ENCODE results near the gene RSBN1L.
"Not testable (repeated sequence)": the region's sequence is repeated elsewhere in the genome, so short reads cannot be mapped to it uniquely, and the experiment has no call there.

The RSBN1L gene

GRCh38 chr7:77783545-77783944, 87.3 kb downstream of the RSBN1L start:
- no peak overlapping the region for H3K4me3 ChIP-seq (ENCODE audit: low read depth in 1 of 2, low read length in 2 of 2)
- H3K27ac ChIP-seq (ENCODE audit: low read depth, low read length) = no peak overlapping the region
- no peaks in the 10 kb centered on the region for H3K4me1 ChIP-seq (ENCODE audit: insufficient read depth, low read length)
- H3K27me3 ChIP-seq (ENCODE audit: control insufficient read depth in 1 of 2, insufficient read depth in 2 of 2, low read length in 2 of 2) = no peaks in the 10 kb centered on the region
- H3K9me3 ChIP-seq (ENCODE audit: low read length) = no peaks in the 10 kb centered on the region
- H3K9ac ChIP-seq (ENCODE audit: low read length) = no peak overlapping the region
- H3K36me3 ChIP-seq (ENCODE audit: insufficient read depth, low read length) = peaks cover 23% of the 10 kb centered on the region

DNA sequence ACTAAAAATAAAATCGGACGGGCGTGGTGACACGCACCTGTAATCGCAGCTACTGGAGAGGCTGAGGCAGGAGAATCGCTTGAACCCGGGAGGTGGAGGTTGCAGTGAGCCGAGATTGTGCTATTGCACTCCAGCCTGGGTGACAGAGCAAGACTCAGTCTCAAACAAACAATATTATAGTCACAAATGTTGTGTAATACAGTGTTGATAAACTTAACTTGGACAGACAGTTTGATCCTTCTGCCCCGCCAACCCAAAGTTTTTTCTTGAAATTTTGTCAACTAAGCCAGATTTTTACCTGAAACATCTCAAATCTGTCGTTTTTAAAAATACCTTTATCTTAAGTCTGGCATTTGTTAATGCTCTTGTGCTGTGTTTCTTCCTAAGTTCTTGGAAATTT, 88.2 kb downstream of the RSBN1L start:
- not testable (repeated sequence) for H3K4me1 ChIP-seq (ENCODE audit: insufficient read depth, low read length); H3K9me3 ChIP-seq (ENCODE audit: low read length); H3K4me3 ChIP-seq (ENCODE audit: low read depth in 1 of 2, low read length in 2 of 2); H3K27me3 ChIP-seq (ENCODE audit: control insufficient read depth in 1 of 2, insufficient read depth in 2 of 2, low read length in 2 of 2); H3K9ac ChIP-seq (ENCODE audit: low read length); H3K27ac ChIP-seq (ENCODE audit: low read depth, low read length)
- peaks cover 17% of the 10 kb centered on the region for H3K36me3 ChIP-seq (ENCODE audit: insufficient read depth, low read length)

GRCh38 chr7:77786018-77786417, 89.8 kb downstream of the RSBN1L start:
- Histone ChIP-seq H3K4me1 (ENCODE audit: insufficient read depth, low read length) (no peaks in the 10 kb centered on the region), H3K9me3 (ENCODE audit: low read length) (no peaks in the 10 kb centered on the region), H3K9ac (ENCODE audit: low read length) (no peak overlapping the region), H3K27me3 (ENCODE audit: control insufficient read depth in 1 of 2, insufficient read depth in 2 of 2, low read length in 2 of 2) (no peaks in the 10 kb centered on the region), H3K27ac (ENCODE audit: low read depth, low read length) (no peak overlapping the region), H3K4me3 (ENCODE audit: low read depth in 1 of 2, low read length in 2 of 2) (no peak overlapping the region), H3K36me3 (ENCODE audit: insufficient read depth, low read length) (peaks cover 9% of the 10 kb centered on the region)

DNA sequence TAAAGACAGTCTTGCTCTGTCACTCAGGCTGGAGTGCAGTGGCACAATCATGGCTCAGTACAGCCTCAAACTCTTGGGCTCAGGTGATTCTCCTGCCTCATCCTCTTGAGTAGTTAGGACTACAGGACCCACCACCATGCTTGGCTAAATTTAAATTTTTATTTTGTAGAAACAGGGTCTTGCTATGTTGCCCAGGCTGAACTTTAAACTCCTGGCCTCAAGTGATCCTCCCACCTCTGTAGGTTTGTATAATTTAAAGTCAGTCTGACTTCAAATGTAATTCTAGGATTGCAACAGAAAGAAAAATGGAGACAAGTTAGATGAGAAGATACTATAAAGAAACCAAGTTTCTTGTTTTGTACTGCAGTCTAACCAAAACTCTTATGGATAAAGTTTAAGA, 90.5 kb downstream of the RSBN1L start:
- no peak overlapping the region for H3K4me3 ChIP-seq (ENCODE audit: low read depth in 1 of 2, low read length in 2 of 2)
- no peak overlapping the region for H3K27ac ChIP-seq (ENCODE audit: low read depth, low read length)
- no peaks in the 10 kb centered on the region for H3K4me1 ChIP-seq (ENCODE audit: insufficient read depth, low read length)
- no peaks in the 10 kb centered on the region for H3K27me3 ChIP-seq (ENCODE audit: control insufficient read depth in 1 of 2, insufficient read depth in 2 of 2, low read length in 2 of 2)
- no peak overlapping the region for H3K9ac ChIP-seq (ENCODE audit: low read length)
- no peaks in the 10 kb centered on the region for H3K9me3 ChIP-seq (ENCODE audit: low read length)
- peaks cover 9% of the 10 kb centered on the region for H3K36me3 ChIP-seq (ENCODE audit: insufficient read depth, low read length)

DNA sequence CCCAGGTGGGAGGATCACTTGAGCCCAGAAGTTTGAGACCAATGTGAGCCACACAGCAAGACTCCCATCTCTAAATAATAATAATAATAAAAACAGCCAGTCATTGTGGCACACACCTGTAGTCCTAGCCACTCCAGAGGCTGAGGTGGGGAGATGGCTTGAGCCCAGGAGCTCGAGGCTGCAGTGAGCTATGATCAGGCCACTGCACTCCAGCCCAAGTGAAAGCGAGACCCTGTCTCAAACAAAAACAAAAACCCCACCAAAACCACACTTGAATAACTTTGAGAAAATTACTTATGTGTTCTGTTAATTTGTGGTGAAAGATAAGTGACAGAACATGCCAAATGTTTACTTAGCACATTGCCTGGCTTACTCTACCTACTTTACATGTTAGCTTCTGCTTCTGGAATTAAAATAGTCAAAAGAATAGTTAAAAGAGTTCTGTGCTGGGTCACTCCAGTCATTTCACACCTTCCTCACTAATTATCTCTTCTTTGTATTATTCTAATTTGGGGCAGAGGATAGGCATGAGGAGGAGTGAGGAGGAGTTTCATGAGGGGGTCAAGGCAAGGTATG, 92.2 kb downstream of the RSBN1L start:
- Histone ChIP-seq H3K36me3 (ENCODE audit: insufficient read depth, low read length) (peaks cover 4% of the 10 kb centered on the region), H3K9me3 (ENCODE audit: low read length) (no peaks in the 10 kb centered on the region), H3K27me3 (ENCODE audit: control insufficient read depth in 1 of 2, insufficient read depth in 2 of 2, low read length in 2 of 2) (no peaks in the 10 kb centered on the region), H3K4me3 (ENCODE audit: low read depth in 1 of 2, low read length in 2 of 2) (no peak overlapping the region), H3K9ac (ENCODE audit: low read length) (no peak overlapping the region), H3K4me1 (ENCODE audit: insufficient read depth, low read length) (no peaks in the 10 kb centered on the region), H3K27ac (ENCODE audit: low read depth, low read length) (no peak overlapping the region)

GRCh38 chr7:77791336-77791735, 95.1 kb downstream of the RSBN1L start:
- no peak overlapping the region for H3K4me3 ChIP-seq (ENCODE audit: low read depth in 1 of 2, low read length in 2 of 2)
- no peaks in the 10 kb centered on the region for H3K27me3 ChIP-seq (ENCODE audit: control insufficient read depth in 1 of 2, insufficient read depth in 2 of 2, low read length in 2 of 2)
- H3K36me3 ChIP-seq (ENCODE audit: insufficient read depth, low read length) = peaks cover 5% of the 10 kb centered on the region
- H3K9ac ChIP-seq (ENCODE audit: low read length) = no peak overlapping the region
- peaks cover under 1% of the 10 kb centered on the region for H3K4me1 ChIP-seq (ENCODE audit: insufficient read depth, low read length)
- H3K27ac ChIP-seq (ENCODE audit: low read depth, low read length) = no peak overlapping the region
- no peaks in the 10 kb centered on the region for H3K9me3 ChIP-seq (ENCODE audit: low read length)

DNA sequence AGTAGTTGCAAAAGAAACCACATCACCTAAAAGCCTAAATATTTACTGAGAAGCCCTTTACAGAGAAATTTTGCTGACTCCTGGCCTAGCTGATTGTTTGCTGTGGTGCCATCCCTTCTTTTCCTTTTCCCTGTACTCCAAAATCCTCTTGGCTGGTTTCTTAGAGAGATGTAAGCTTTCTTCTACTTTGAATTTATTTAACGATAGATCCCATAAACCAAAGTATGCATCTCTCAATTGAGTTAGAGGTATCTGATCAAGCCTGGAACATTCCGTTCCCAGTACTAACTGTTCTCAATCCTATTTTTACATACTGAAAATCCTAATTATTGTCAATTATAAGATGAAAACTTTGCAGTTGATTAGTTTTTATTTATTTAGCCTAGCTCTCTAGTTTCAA, 95.7 kb downstream of the RSBN1L start:
- peaks cover 7% of the 10 kb centered on the region for H3K4me1 ChIP-seq (ENCODE audit: insufficient read depth, low read length)
- no peaks in the 10 kb centered on the region for H3K27me3 ChIP-seq (ENCODE audit: control insufficient read depth in 1 of 2, insufficient read depth in 2 of 2, low read length in 2 of 2)
- no peak overlapping the region for H3K9ac ChIP-seq (ENCODE audit: low read length)
- peaks cover 5% of the 10 kb centered on the region for H3K36me3 ChIP-seq (ENCODE audit: insufficient read depth, low read length)
- no peak overlapping the region for H3K27ac ChIP-seq (ENCODE audit: low read depth, low read length)
- no peaks in the 10 kb centered on the region for H3K9me3 ChIP-seq (ENCODE audit: low read length)
- no peak overlapping the region for H3K4me3 ChIP-seq (ENCODE audit: low read depth in 1 of 2, low read length in 2 of 2)

DNA sequence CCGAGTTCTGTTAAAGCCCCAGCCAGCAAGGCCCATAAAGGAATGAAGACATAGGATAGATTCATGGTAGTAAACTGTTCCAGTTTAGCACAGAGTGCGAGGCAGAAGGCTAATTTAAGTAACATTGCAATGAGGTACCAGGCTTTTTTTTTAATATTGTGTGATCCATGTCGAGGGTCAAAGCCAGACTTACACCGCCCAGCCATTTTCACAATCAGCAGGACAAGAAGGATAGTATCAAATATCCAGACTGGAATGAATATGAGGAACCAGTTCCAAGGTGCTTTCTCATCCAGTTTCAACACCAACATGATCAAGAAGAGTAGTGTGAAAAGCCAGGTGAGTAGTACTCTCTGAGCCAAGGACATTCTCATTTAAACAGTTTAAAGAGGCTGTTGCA, 97.7 kb downstream of the RSBN1L start:
- H3K27ac ChIP-seq (ENCODE audit: low read depth, low read length) = no peak overlapping the region
- no peaks in the 10 kb centered on the region for H3K9me3 ChIP-seq (ENCODE audit: low read length)
- H3K4me3 ChIP-seq (ENCODE audit: low read depth in 1 of 2, low read length in 2 of 2) = no peak overlapping the region
- peaks cover 14% of the 10 kb centered on the region for H3K4me1 ChIP-seq (ENCODE audit: insufficient read depth, low read length)
- no peaks in the 10 kb centered on the region for H3K27me3 ChIP-seq (ENCODE audit: control insufficient read depth in 1 of 2, insufficient read depth in 2 of 2, low read length in 2 of 2)
- H3K9ac ChIP-seq (ENCODE audit: low read length) = no peak overlapping the region
- H3K36me3 ChIP-seq (ENCODE audit: insufficient read depth, low read length) = peaks cover 5% of the 10 kb centered on the region

GRCh38 chr7:77796109-77796508, 99.8 kb downstream of the RSBN1L start:
- Histone ChIP-seq H3K9ac (ENCODE audit: low read length) (no peak overlapping the region), H3K27me3 (ENCODE audit: control insufficient read depth in 1 of 2, insufficient read depth in 2 of 2, low read length in 2 of 2) (no peaks in the 10 kb centered on the region), H3K4me3 (ENCODE audit: low read depth in 1 of 2, low read length in 2 of 2) (no peak overlapping the region), H3K4me1 (ENCODE audit: insufficient read depth, low read length) (peaks cover 26% of the 10 kb centered on the region), H3K27ac (ENCODE audit: low read depth, low read length) (no peak overlapping the region), H3K36me3 (ENCODE audit: insufficient read depth, low read length) (peaks cover 5% of the 10 kb centered on the region), H3K9me3 (ENCODE audit: low read length) (no peaks in the 10 kb centered on the region)

DNA sequence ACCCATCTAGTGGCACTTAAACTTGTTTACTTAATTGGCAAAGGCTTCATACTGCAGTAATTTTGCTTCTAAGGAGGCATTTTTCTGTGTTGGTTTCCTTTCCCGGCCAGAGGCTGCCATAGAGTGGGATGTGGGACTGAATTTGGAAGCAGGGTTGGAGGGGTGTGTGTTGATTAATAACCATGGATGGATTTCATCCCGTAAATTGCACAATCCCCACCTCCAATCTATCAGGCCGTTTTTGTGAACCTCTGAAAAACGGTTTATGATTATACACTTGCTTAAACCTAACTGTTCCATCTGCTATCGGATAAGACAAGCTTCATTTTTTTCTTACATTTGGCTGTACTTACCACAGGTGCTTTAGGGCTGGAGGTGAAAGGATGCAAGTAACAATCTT, 100.7 kb downstream of the RSBN1L start:
- Histone ChIP-seq H3K4me3 (ENCODE audit: low read depth in 1 of 2, low read length in 2 of 2) (peak overlapping the region; percentile 72 to 94), H3K9ac (ENCODE audit: low read length) (peak overlapping the region; percentile 82), H3K27me3 (ENCODE audit: control insufficient read depth in 1 of 2, insufficient read depth in 2 of 2, low read length in 2 of 2) (no peaks in the 10 kb centered on the region), H3K27ac (ENCODE audit: low read depth, low read length) (no peak overlapping the region), H3K4me1 (ENCODE audit: insufficient read depth, low read length) (peaks cover 26% of the 10 kb centered on the region), H3K36me3 (ENCODE audit: insufficient read depth, low read length) (peaks cover 5% of the 10 kb centered on the region), H3K9me3 (ENCODE audit: low read length) (no peaks in the 10 kb centered on the region)

DNA sequence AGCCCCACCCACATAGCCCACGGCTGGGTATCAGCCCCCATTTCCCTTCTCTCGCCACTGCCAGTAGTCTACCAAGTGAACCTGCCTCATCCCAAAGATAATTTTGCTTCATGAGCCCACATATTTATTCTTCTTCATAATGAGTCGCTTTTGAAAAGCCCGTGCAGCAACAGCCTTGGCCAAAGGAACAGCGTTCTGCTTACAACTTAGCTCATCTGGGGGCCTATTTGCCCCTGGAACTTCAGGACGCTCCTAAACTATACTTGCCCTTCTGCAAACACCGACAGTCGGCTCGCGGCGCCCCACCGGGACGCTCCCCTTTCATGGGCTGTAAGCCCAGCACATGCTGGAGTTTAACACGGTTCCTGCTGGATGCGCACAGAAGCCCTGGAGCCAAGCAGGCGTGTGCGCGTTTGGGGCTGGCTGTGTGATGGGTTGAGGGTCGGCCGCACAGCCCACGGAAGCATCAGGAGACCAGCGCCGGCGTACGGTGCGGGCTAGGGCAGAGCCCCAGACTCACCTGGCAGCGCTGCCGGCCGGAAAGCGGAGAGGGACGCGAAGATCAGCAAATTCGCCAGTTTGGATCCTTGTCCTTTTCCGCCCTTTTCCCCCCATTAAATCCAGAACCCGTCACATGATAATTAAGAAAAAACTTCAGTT, 101.6 kb downstream of the RSBN1L start:
- Histone ChIP-seq H3K4me3 (ENCODE audit: low read depth in 1 of 2, low read length in 2 of 2) (peak overlapping the region; percentile 72 to 94), H3K36me3 (ENCODE audit: insufficient read depth, low read length) (peaks cover 5% of the 10 kb centered on the region)

More for the DNA sequence above, 101.6 kb downstream of the RSBN1L start:
- peaks cover 26% of the 10 kb centered on the region for H3K4me1 ChIP-seq (ENCODE audit: insufficient read depth, low read length)
- H3K9ac ChIP-seq (ENCODE audit: low read length) = peak overlapping the region; percentile 82
- H3K9me3 ChIP-seq (ENCODE audit: low read length) = no peaks in the 10 kb centered on the region
- H3K27ac ChIP-seq (ENCODE audit: low read depth, low read length) = peak overlapping the region; percentile 76
- H3K27me3 ChIP-seq (ENCODE audit: control insufficient read depth in 1 of 2, insufficient read depth in 2 of 2, low read length in 2 of 2) = no peaks in the 10 kb centered on the region

Measured in muscle layer of colon (tissue), 2 donors.